NT2/D1 (cell line): ENCODE data around the gene MPIG6B.

ENCODE experiments used
- DNase-seq: peaks from one replicate; pipeline ENCODE4 v3.0.0-alpha.2; 2011; ENCODE audit warnings: low read depth, low spot score
- H3K27me3 ChIP-seq: 2 replicates; pipeline ENCODE4 v1.6.0; 2011; ENCODE audit warnings: mild to moderate bottlenecking; ENCODE audit not compliant: insufficient read length, insufficient read depth
- H3K36me3 ChIP-seq: 2 replicates; pipeline ENCODE4 v1.6.1; 2011; ENCODE audit warnings: mild to moderate bottlenecking, low read length, mixed read lengths; ENCODE audit not compliant: insufficient read depth, insufficient read length
- H3K4me1 ChIP-seq: 2 replicates; pipeline ENCODE4 v1.5.1; 2011; ENCODE audit not compliant: insufficient read depth, insufficient read length
- H3K4me3 ChIP-seq: 2 replicates; pipeline ENCODE4 v1.5.1; 2011; ENCODE audit warnings: low read depth; ENCODE audit not compliant: insufficient read length
- H3K9ac ChIP-seq: 2 replicates; pipeline ENCODE4 v1.6.0; 2011; ENCODE audit warnings: low read depth; ENCODE audit not compliant: insufficient read length
- H3K9me3 ChIP-seq: 2 replicates; pipeline ENCODE4 v1.5.1; 2011; ENCODE audit warnings: mild to moderate bottlenecking, low read length; ENCODE audit not compliant: insufficient read depth
- SUZ12 ChIP-seq: IDR thresholded peaks from 2 replicates; pipeline ENCODE4 v1.6.1; 2011; ENCODE audit not compliant: insufficient read length, insufficient read depth; ENCODE audit errors: extremely low read depth
- YY1 ChIP-seq: IDR thresholded peaks from 2 replicates; pipeline ENCODE4 v1.6.1; 2011; ENCODE audit not compliant: insufficient read length, insufficient read depth
- ZNF274 ChIP-seq: IDR thresholded peaks from 2 replicates; pipeline ENCODE4 v1.6.1; 2011; ENCODE audit warnings: mild to moderate bottlenecking, low read depth, low read length

The MPIG6B gene

DNA sequence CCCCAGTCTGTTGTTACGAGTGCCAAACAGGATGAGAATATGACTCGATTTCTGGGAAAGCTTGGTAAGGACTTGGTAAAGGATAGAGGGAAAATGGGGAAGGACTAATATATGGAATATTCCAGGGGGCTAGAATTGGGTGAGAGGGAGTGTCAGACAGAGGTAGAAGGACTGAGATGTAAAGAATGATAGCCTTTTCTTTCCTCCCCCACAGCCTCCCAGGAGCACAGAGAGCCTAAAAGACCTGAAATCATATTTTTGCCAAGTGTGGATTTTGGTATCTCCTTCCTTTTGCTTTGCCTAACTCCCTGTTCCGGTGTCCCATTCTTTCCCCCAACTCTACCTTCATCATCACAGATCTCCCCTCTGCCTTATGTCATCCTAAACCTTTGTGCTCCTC lies 19.7 kb downstream of the MPIG6B start:
- H3K27me3 ChIP-seq, result no peaks in the 10 kb centered on the region
- H3K36me3 ChIP-seq, result peaks cover 45% of the 10 kb centered on the region
- no peak overlapping the region for H3K4me3 ChIP-seq
- no peak for TF ChIP-seq ZNF274
- TF ChIP-seq YY1, result no peak
- no peak for TF ChIP-seq SUZ12
- H3K9me3 ChIP-seq, result no peaks in the 10 kb centered on the region
- no peak for DNase-seq
- no peak overlapping the region for H3K9ac ChIP-seq
- no peaks in the 10 kb centered on the region for H3K4me1 ChIP-seq

DNA sequence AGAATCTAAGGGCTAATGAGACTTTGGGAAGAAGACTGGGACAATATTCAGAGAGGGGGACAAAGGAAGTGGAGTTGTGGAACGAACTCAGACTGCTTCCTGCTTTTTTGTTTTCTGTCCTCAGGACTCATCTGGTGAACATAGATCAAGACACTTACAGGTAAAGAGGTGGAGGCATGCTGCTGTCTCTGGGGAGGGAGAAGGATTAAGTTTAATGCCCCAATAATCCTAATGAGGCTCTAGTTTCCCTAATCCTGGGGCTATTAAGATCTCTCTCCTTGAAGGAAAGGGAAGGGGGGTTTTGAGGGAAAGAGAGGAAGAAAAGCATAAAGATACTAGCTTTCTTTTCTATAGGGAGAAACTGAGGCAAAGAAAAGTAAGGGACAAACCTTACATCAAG lies 21.2 kb downstream of the MPIG6B start:
- Histone ChIP-seq H3K9ac (no peak overlapping the region), H3K36me3 (peaks cover 48% of the 10 kb centered on the region), H3K4me3 (no peak overlapping the region), H3K4me1 (no peaks in the 10 kb centered on the region), H3K27me3 (no peaks in the 10 kb centered on the region), H3K9me3 (no peaks in the 10 kb centered on the region)
- TF ChIP-seq ZNF274, result no peak
- no peak for TF ChIP-seq SUZ12
- no peak for TF ChIP-seq YY1
- no peak for DNase-seq

DNA sequence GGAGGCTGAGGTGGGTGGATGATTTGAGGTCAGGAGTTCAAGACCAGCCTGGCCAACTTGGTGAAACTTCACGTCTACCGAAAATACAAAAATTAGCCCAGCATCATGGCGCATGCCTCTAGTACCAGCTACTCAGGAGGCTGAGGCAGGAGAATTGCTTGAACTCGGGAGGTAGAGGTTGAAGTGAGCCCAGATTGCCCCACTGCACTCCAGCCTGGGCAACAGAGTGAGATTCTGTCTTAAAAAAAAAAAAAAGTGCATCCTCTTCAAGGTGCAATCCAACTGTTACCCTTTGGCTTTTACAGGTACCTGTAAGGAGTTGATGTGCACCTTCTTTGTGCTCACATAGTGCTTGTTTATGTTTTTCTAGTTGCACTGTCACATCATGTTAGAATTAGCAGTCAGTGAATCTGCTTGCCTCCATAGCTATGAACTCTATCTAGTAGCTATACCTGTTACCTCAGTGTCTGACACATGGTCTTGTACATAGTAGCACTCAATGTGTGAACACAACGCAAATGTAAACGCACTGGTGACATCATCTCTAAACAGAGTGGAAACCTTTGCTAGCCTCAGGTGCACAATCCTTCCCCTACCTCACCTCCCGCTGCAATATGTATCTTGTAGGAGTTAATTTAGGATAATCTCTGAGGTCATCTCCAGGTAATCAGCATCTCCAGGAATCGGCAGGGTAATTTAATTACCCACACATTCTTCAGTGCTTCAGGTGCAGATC lies 26.3 kb downstream of the MPIG6B start:
- Histone ChIP-seq H3K27me3 (no peaks in the 10 kb centered on the region), H3K4me3 (no peak overlapping the region), H3K9me3 (no peaks in the 10 kb centered on the region), H3K9ac (no peak overlapping the region), H3K4me1 (no peaks in the 10 kb centered on the region), H3K36me3 (peaks cover 24% of the 10 kb centered on the region)
- TF ChIP-seq SUZ12 (no peak), ZNF274 (no peak)
- DNase-seq, result no peak

DNA sequence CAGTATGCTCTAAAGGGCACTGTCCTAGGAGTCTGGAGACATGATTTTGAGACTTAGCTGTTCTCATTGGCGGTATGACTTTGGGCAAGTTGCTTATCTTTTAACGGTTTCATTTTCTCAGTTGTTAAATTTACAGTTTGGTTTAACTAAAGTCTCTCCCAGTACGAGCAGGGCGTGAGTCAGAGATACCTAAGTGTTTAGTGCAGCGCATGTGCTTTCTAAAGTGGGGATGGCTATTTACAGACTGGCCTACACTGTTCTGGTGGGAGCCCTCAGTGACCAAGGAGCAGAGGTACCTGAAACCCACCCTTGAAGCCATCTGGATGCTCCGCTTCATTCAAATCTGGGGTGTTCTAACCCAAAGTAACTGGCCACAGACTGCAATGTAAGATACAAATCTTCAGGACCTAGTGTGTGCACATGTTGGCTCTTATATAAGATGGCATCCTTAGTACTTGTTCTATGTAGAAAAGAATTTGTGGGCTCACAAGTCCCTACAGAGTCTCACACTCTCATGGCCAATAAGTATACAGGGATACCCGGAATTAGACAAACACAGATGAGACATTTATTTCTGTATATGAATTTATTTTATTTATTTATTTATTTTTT lies 27.3 kb downstream of the MPIG6B start:
- H3K27me3 ChIP-seq, result no peaks in the 10 kb centered on the region
- TF ChIP-seq SUZ12, result no peak
- no peak for TF ChIP-seq ZNF274
- no peak for TF ChIP-seq YY1
- no peak overlapping the region for H3K9ac ChIP-seq
- no peak for DNase-seq
- peaks cover 23% of the 10 kb centered on the region for H3K36me3 ChIP-seq
- H3K9me3 ChIP-seq, result no peaks in the 10 kb centered on the region
- no peak overlapping the region for H3K4me3 ChIP-seq
- no peaks in the 10 kb centered on the region for H3K4me1 ChIP-seq

DNA sequence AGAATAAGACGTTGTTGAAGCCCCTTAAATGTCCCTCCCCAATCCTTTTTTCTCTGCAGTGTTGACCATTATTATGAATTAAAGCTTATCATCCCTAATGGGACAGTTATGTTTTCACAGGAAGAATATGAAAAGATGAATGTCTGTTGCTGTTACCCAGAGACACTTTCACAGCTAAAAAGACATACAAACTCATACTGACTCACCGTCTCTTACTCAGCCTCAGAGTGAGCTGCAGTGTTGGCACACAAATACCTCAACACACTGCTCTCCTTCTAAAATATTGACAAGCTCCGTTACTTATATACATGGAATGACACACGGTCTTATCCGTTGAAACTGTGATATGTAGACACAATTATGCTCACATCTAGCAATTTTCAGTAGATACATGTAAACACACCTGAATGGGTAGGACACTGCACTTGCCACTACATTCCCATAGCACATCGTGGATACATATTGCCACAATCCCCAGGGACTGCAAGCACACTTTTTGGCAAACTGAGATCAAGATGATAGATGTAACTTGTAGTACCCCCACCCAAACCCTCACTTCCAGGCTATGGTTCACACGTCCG lies 29.7 kb downstream of the MPIG6B start:
- Histone ChIP-seq H3K27me3 (no peaks in the 10 kb centered on the region), H3K9ac (no peak overlapping the region), H3K4me3 (no peak overlapping the region), H3K4me1 (no peaks in the 10 kb centered on the region), H3K9me3 (no peaks in the 10 kb centered on the region), H3K36me3 (peaks cover 13% of the 10 kb centered on the region)
- no peak for DNase-seq
- no peak for TF ChIP-seq YY1
- no peak for TF ChIP-seq ZNF274
- no peak for TF ChIP-seq SUZ12

DNA sequence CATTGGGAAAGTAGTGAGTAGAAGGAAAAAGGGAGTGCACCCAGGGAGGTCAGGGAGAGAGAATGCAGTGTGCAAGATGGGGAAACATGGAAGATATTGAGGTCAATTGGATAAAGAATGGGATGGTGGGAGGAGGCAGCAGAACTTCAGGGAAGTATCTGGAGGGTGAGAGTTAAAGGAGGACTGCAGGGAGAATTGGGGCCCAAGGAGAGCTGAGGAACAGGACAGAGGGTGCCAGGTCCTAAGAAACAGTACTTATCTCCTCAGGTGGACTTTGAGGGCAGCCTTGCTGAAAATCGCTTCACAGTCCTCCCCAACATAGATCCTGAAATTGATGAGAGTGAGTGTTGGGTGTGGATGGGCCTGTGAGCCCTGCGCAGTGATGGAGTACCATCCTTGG lies 35.1 kb downstream of the MPIG6B start:
- Histone ChIP-seq H3K9ac (no peak overlapping the region), H3K27me3 (no peaks in the 10 kb centered on the region), H3K4me1 (peaks cover 4% of the 10 kb centered on the region), H3K9me3 (no peaks in the 10 kb centered on the region), H3K4me3 (no peak overlapping the region), H3K36me3 (peaks cover 43% of the 10 kb centered on the region)
- no peak for TF ChIP-seq YY1
- no peak for TF ChIP-seq ZNF274
- no peak for TF ChIP-seq SUZ12
- DNase-seq, result no peak

DNA sequence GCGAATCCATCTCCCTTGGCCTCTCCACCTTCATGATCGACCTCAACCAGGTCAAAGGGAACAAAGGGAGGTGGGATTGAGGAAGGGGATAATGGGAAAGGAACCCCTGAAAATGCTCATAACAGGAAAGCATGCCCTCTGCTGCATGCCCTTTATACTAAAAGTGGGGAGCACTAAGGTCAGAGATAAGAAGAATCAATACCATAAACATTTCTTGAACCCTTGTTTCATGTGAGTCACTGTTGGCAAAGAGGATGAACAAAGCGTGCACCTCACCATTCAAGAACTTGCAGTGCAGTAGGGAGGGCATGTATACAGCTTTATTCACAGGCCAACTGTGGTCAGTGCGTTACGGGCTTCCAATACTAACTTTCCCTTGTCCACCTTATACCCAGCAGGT lies 37.6 kb downstream of the MPIG6B start:
- H3K27me3 ChIP-seq, result no peaks in the 10 kb centered on the region
- H3K9me3 ChIP-seq, result no peaks in the 10 kb centered on the region
- no peak for TF ChIP-seq SUZ12
- TF ChIP-seq ZNF274, result no peak
- no peak for TF ChIP-seq YY1
- H3K4me3 ChIP-seq, result no peak overlapping the region
- H3K36me3 ChIP-seq, result peaks cover 58% of the 10 kb centered on the region
- no peak for DNase-seq
- peaks cover 6% of the 10 kb centered on the region for H3K4me1 ChIP-seq
- no peak overlapping the region for H3K9ac ChIP-seq
